Activated naive CD4-positive, alpha-beta T cell treated with anti-CD3 and anti-CD28 coated beads, Interleukin-2, amount 50 U/mL, for 16 hours (primary cell): ENCODE data around the gene CDC73.
"Not testable (repeated sequence)": the region's sequence is repeated elsewhere in the genome, so short reads cannot be mapped to it uniquely, and the experiment has no call there.

Experiments
- DNase-seq: peaks from one replicate; pipeline ENCODE4 v3.0.0-alpha.2; 2020

Gene CDC73

GRCh38 chr1:193114485-193115095 lies 7.2 kb upstream of the CDC73 start:
- no peak for DNase-seq

DNA sequence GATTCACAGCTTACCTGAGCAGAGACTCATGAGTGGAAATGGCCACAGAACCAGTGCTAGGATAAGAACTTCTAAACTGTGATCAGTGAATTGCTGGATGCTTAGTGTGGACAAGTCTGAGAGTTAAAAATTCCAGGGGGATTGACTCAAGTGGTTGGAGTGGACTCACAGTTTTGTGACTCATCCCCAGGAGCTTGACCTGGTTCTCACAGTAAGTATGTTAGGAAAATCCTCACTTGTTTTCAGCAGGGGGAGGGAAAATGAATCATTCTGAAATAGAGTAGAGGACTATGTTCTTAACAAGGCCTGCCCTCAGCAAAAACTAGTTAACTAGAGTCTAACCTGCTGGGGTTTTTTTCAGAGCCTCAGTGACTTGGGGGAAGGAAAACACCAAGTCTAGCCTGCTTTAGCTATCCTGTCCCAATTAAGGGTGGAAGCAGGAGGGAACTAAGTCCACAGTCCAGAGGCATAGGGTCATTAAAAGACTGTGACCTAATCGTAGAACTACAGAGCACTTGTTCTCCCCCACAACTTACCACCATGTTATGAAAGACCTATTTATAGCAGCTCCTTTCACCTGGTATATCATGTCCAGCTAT lies 6.1 kb upstream of the CDC73 start:
- DNase-seq: no peak

DNA sequence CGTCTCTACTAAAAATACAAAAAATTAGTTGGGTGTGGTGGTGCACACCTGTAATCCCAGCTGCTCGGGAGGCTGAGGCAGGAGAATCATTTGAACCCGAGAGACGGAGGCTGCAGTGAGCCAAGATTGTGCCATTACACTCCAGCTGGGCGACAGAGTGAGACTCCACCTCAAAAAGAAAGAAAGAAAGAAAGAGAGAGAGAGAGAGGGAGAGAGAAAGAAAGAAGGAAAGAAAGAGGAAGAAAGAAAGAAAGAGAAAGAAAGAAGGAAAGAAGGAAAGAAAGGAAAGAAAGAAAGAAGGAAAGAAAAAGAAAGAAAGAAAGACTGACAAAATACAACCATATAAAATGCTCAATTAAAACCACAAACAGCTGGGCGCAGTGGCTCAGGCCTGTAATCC lies 4.7 kb upstream of the CDC73 start:
- not testable (repeated sequence) for DNase-seq

DNA sequence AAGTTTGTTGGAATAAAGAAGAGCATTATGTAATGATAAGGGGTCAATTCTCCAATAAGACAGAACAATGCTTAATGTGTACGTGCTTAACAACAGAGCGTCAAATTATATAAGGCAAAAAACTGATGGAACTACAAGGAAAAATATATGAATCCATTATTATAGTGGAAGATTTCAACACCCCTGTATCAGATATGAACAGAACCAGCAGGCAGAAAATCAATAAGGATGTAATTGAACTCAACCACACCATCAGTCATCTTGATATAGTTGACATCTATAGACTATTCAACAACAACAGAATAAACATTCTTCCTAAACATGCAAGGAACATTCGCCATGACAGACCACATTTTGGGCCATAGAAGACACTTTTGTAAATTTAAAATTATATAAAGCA lies 3.6 kb upstream of the CDC73 start:
- DNase-seq: no peak

- no peak for DNase-seq
These were observed 2.8 kb upstream of the CDC73 start for GRCh38 chr1:193118803-193119730.

GRCh38 chr1:193120604-193121166 lies 1.1 kb upstream of the CDC73 start:
- DNase-seq: no peak

GRCh38 chr1:193123751-193124150 lies 1.9 kb downstream of the CDC73 start:
- DNase-seq: no peak

GRCh38 chr1:193125369-193125768 lies 3.5 kb downstream of the CDC73 start:
- DNase-seq: no peak

- no peak for DNase-seq
These were observed 9.5 kb downstream of the CDC73 start for GRCh38 chr1:193131266-193131860.

- DNase-seq: no peak
These were observed 18.4 kb downstream of the CDC73 start for GRCh38 chr1:193140254-193140653.

DNA sequence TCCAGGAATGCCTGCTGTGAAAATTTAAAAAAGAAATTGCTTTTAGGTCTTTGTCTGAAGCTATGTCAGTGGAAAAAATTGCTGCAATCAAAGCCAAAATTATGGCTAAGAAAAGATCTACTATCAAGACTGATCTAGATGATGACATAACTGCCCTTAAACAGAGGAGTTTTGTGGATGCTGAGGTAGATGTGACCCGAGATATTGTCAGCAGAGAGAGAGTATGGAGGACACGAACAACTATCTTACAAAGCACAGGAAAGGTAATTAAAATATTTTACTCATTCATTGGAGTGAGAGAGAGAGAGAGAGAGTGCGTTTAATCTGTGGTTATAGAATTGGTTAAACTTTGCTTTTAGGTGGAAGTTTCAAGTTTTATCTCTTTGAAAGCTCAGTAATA lies 20.0 kb downstream of the CDC73 start:
- no peak for DNase-seq

DNA sequence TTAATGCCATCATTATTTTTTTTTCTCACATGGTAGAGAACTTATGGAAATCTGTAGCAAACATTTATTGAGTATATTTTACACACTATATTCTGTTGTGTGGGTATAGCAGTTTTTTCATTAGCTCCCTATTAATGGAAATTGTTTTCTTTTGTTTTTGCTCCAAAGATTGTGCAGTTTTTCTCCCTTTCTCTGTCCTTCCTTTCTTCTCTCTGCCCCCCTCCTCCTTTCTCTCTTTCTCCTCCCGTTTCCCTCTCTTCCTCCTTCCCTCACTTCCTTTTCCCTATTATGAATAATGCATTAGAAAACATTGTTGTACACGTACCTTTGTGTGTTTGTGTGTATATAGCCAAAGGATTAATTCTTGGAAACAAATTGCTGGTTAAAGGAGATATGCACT lies 20.6 kb downstream of the CDC73 start:
- no peak for DNase-seq

GRCh38 chr1:193143285-193143684 lies 21.5 kb downstream of the CDC73 start:
- no peak for DNase-seq

GRCh38 chr1:193144361-193144938 lies 22.6 kb downstream of the CDC73 start:
- DNase-seq: no peak

DNA sequence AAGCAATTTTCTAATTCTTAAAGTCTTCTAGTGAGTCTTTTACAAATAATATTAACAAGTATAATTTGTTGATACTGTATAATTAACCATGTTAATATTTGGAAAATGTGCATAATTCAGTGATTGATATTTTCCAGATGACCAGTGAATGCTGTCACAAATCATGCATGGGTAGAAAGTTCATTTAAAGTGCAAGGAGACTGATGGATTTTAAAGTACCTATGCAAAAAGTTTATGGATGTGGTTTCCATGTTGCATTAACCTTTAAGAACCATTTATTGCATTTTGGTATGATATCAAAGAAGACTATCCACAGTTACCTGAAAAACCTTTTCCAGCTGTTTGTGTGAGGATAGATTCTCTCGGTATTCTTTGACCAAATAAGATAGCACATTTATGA lies 23.2 kb downstream of the CDC73 start:
- no peak for DNase-seq

DNA sequence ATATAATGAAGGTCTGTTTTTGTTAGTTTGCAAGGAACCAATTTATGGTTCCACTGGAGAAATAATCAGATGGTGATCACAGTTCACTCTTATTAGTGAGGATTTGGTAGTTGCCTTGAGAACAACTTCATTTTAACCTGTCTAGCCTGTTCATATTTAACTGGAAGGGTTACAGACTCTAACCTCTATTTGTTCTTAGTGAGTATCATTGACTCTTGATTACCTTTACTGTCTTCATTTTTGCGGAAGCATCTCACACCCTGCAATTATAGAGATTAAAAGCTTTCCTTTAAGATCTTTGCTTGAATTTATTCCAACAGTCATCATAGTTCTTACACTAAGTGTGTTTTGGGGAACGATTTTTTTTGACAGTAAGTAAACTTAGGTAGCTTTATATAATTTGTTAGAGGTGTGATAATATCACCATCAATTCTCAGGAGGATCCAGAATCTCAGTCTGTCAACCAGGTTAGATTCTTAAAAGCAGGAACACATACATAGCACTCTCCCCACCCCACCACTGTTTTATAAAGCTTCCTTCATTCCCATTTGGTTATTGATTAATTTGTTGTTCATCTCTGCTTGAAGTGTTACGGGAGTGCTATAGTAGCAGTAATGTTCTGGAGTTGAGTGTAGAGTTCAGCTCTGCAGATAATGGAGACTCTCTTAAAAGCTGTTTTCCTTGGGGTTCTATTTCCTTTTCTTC lies 34.4 kb downstream of the CDC73 start:
- DNase-seq: no peak

DNA sequence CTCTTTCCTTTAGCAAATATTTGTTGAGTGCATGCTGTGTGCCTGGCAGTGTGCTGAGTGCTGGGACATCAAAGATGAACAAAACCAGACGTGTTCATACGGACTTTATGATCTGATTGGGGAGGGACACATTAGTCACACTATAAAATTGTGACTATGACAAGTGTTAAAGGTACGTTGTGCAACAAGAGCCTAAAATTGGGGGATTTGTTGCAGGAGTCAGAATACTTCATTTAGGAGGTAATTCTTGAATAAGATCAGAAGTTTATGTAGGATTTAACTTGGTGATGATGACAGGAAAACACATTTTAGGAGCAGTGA lies 35.0 kb downstream of the CDC73 start:
- no peak for DNase-seq

- DNase-seq: no peak
These were observed 35.5 kb downstream of the CDC73 start for GRCh38 chr1:193157360-193157759.

- DNase-seq: no peak
These were observed 54.3 kb downstream of the CDC73 start for GRCh38 chr1:193176113-193176512.

GRCh38 chr1:193176788-193177187 lies 55.0 kb downstream of the CDC73 start:
- no peak for DNase-seq

GRCh38 chr1:193179094-193179493 lies 57.3 kb downstream of the CDC73 start:
- no peak for DNase-seq

GRCh38 chr1:193181536-193181935 lies 59.7 kb downstream of the CDC73 start:
- DNase-seq: no peak
